ENCODE results near the gene CKS2.
A peak's percentile ranks its signal among the peaks of the same experiment; 100 is the strongest.
"Not testable (repeated sequence)": the region's sequence is repeated elsewhere in the genome, so short reads cannot be mapped to it uniquely, and the experiment has no call there.

CKS2 gene

DNA sequence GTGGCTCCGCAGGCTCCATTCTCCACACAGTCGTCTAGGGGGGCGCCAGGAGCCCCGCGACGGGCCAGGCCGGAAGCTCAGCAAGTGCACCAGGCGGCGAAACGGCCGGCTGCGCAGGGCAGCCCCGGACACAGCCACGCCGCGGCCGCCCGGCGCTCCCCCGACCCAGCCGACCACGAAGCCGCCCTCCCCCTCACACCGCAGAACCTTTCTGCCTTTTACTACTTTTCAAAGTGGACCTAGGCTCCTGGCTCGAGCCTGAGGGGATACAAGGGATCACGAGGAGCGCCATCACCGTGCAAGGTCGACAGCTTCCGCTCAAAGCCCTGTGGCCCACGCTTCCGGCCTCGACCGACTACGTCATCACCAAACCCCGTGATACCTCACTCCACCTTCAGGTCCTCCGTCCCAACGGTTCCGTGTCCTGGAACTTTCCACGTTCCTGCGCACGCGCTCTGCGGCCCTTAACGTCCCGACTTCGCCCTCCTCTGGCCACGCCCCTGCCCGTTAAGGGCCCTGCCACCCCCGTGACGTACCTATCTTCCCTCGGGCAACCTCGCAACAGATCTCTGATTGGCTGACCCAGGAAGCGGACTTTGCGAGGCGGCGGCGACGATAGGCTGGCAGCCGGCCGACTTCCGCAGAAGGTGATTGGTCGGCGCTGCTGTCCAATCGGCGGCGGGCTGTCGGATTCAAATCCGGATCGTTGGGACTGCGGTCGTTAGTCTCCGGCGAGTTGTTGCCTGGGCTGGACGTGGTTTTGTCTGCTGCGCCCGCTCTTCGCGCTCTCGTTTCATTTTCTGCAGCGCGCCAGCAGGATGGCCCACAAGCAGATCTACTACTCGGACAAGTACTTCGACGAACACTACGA lies at the start of gene CKS2:
CKS2 (plus strand) TSS at position 721 of the 871 bp plus-strand sequence; CDS start at position 819, 98 bp downstream.
- Histone ChIP-seq H3K27me3 (ENCODE audit: low read depth) (no peaks in the 10 kb centered on the region), H3K36me3 (replicated peaks) (peaks cover 38% of the 10 kb centered on the region), H3K4me1 (peaks cover 27% of the 10 kb centered on the region), H3K4me3 (peak within 1 kb of the TSS; percentile 85), H3K9me3 (no peaks in the 10 kb centered on the region)
- in situ Hi-C loops (cut with MboI; ENCODE audit: low sequenced_read_pairs): loop anchor here (25.0 kb wide), 1 partner anchor 352 kb away; no protein-coding TSS in a partner anchor
- peak; percentile 98 to 99 for DNase-seq (ENCODE audit: low spot score in 2 of 2)

DNA sequence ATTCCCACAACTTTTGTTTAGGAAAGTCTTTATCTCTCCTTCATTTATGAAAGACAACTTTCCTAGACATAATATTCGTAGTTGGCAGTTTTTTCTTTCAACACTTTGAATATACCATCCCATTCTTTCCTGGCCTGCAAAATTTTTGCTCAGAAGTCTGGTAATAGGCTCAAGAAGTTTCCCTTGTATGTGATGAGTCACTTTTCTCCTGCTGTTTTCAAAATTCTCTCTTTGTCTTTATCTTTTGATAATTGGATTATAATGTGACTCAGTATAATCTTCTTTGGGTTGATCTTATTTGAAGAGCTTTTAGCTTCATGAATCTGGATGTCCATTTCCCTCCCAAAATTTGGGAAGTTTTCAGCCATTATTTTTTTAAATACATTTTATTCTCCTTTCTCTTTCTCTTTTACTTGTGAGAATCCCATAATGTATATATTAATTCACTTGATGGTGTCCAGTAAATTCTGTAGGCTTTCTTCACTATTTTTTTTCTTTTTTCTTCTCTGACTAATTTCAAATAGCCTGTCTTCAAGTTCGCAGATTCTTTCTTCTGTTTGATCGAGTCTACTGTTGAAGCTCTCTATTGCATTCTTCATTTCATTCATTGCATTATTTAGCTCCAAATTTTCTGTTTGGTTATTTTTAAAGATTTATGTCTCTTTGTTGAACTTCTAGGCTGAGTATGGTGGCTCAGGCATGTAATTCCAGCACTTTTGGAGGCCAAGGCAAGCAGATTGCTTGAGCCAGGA lies 37.3 kb upstream of the CKS2 start:
- Histone ChIP-seq H3K36me3 (replicated peaks) (no peaks in the 10 kb centered on the region), H3K4me1 (no peaks in the 10 kb centered on the region), H3K4me3 (no peak overlapping the region), H3K27me3 (ENCODE audit: low read depth) (no peaks in the 10 kb centered on the region), H3K9me3 (no peaks in the 10 kb centered on the region)
- DNase-seq (ENCODE audit: low spot score in 2 of 2): no peak
- in situ Hi-C loops (cut with MboI; ENCODE audit: low sequenced_read_pairs): no loop called here

DNA sequence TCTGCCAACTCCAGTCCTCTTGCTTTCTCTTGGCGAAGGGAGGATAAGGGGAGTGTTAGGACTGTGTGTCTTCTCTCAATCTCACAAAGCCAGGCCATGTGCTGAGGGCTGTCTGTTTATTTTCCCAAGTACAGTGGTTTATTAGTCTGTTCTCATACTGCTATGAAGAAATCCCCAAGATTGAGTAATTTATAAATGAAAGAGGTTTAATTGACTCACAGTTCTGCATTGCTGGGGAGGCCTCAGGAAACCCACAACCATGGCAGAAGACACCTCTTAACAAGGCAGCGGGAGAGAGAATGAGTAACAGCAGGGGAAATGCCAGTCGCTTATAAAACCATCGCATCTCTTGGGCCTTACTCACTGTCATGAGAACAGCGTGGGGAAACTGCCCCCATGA lies 36.2 kb upstream of the CKS2 start:
- in situ Hi-C loops (cut with MboI; ENCODE audit: low sequenced_read_pairs): no loop called here
- no peaks in the 10 kb centered on the region for H3K36me3 ChIP-seq (replicated peaks)
- DNase-seq (ENCODE audit: low spot score in 2 of 2): no peak
- H3K4me1 ChIP-seq: no peaks in the 10 kb centered on the region
- no peak overlapping the region for H3K4me3 ChIP-seq
- no peaks in the 10 kb centered on the region for H3K9me3 ChIP-seq
- H3K27me3 ChIP-seq (ENCODE audit: low read depth): no peaks in the 10 kb centered on the region

DNA sequence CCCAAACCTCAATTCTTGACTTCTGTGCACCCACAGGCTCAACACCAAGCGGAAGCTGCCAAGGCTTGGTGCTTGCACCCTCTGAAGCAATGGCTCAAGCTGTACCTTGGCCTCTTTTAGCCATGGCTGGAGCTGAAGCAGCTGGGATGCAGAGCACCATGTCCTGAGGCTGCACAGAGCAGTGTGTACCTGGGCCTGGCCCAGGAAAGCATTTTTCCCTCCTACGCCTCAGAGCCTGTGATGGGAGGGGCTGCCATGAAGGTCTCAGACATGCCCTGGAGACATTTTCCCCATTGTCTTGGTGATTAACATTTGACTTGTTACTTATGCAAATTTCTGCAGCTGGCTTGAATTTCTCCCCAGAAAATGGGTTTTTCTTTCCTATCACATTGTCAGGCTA lies 35.0 kb upstream of the CKS2 start:
- H3K4me3 ChIP-seq; H3K36me3 ChIP-seq (replicated peaks); DNase-seq (ENCODE audit: low spot score in 2 of 2); H3K4me1 ChIP-seq; in situ Hi-C loops (cut with MboI; ENCODE audit: low sequenced_read_pairs); H3K27me3 ChIP-seq (ENCODE audit: low read depth); H3K9me3 ChIP-seq: not testable (repeated sequence)

DNA sequence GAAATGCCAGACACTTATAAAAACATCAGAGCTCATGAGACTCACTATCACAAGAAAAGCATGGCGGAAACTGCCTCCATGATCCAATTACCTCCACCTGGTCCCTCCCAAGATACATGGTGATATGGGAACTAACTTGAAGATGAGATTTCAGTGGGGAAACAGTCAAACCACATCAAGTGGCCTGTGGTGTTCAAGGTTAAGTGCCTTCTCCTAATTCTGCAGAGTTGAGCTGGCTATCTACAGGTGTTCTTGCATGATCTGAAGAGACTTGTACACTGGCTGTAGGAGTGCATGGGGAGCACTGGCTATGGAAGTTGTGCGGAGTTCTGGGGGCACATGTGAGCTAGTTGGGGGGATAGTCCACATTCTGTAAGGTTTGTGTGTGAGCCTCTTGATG lies 34.0 kb upstream of the CKS2 start:
- Histone ChIP-seq H3K4me3 (no peak overlapping the region), H3K27me3 (ENCODE audit: low read depth) (no peaks in the 10 kb centered on the region), H3K4me1 (no peaks in the 10 kb centered on the region), H3K36me3 (replicated peaks) (no peaks in the 10 kb centered on the region), H3K9me3 (no peaks in the 10 kb centered on the region)
- DNase-seq (ENCODE audit: low spot score in 2 of 2): no peak
- in situ Hi-C loops (cut with MboI; ENCODE audit: low sequenced_read_pairs): no loop called here

DNA sequence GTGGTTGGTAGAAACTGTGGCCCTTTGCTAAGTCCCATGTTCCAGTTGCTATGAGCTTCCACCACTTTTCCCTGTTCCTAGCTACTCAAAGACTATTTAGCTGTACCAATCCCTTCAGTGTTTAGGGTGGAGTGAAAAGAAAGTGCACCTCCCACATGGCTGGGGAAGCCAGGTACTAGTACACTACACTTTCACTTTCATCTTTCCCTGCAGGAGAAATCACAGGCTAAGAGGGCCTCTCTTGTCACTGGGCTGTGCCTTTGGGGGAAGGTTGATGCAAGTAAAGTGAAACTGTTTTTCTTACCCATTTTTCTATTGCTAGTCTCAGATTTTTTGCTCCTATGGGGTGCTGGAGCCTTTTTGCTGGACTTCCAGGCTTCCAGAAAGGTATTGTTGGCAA lies 33.5 kb upstream of the CKS2 start:
- in situ Hi-C loops (cut with MboI; ENCODE audit: low sequenced_read_pairs): no loop called here
- no peak for DNase-seq (ENCODE audit: low spot score in 2 of 2)
- no peaks in the 10 kb centered on the region for H3K9me3 ChIP-seq

DNA sequence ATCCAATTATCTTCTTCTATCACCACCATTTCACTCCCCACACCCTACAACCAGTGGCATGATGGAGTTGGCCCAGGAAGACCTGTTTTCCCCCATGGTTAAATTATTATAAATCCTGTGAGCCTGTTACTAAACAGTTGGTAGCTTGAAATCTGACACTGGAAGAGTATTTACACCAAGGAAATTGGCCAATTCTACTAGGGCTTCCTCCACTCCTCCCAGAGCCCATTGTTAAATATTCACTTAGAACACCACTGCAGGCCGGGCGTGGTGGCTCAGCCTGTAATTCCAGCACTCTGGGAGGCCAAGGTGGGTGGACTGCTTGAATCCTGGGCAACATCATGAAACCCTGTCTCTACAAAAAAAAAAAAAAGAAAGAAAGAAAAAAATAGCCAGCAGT lies 32.4 kb upstream of the CKS2 start:
- H3K36me3 ChIP-seq (replicated peaks): no peaks in the 10 kb centered on the region
- no peaks in the 10 kb centered on the region for H3K9me3 ChIP-seq
- in situ Hi-C loops (cut with MboI; ENCODE audit: low sequenced_read_pairs): no loop called here
- no peak for DNase-seq (ENCODE audit: low spot score in 2 of 2)
- H3K4me3 ChIP-seq: no peak overlapping the region
- H3K4me1 ChIP-seq: no peaks in the 10 kb centered on the region
- no peaks in the 10 kb centered on the region for H3K27me3 ChIP-seq (ENCODE audit: low read depth)

More for the DNA sequence above, 33.5 kb upstream of the CKS2 start:
- Histone ChIP-seq H3K4me3 (no peak overlapping the region), H3K36me3 (replicated peaks) (no peaks in the 10 kb centered on the region), H3K4me1 (no peaks in the 10 kb centered on the region), H3K27me3 (ENCODE audit: low read depth) (no peaks in the 10 kb centered on the region)

DNA sequence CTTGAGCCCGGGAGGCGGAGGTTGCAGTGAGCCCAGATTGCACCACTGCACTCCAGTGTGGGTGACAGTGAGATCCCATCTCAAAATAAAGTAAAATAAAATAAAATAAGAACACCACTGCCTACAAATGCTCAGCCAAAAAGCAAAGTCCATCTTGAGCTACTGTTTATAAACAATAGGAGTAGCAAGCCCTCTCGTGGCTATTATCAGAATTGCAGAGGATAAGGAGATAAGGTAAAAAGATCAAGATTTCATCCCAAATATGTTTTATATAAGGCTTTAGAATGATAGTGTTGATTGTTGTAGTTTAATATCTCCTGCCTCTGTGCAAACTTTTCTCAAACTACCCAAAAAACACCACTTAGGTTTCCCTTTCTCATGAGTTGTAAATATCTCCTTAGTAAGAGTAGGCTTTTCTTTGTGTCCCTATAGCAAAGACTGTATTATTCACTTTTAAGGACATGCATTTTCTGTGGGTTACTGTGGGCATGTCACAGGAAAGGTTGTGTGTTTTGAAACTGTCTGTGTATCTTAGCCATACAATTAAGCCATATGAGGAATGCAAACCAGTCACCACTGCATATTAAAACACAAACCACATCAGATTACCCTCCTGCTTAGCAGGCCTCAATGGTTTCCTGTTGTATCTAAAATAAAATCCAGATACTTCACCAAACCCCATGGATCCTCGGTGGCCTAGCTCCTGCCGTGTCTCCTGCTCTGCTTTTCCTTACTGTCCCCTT lies 31.8 kb upstream of the CKS2 start:
- Histone ChIP-seq H3K36me3 (replicated peaks) (no peaks in the 10 kb centered on the region), H3K27me3 (ENCODE audit: low read depth) (no peaks in the 10 kb centered on the region), H3K4me3 (no peak overlapping the region), H3K9me3 (no peaks in the 10 kb centered on the region), H3K4me1 (no peaks in the 10 kb centered on the region)
- in situ Hi-C loops (cut with MboI; ENCODE audit: low sequenced_read_pairs): no loop called here
- peak; percentile 5 to 51 for DNase-seq (ENCODE audit: low spot score in 2 of 2)

DNA sequence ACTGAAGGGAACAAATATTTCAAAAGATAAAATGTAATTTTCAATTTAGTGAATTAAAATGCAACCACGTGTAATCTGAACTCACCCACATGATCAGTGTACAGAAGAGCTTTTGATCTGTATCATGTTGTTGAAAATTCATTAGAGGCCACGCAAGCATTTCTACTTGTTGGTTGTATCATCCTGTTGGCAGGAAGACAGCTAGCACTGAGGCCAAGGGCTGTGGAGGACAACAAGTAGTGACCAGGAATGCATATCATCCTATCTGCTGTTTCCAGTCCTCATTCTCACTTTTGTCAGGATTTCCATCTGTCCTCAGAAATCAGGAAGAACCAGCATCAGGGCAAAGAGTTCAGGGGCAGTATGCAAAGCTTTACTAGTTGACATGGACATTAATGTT lies 29.9 kb upstream of the CKS2 start:
- no peak for DNase-seq (ENCODE audit: low spot score in 2 of 2)
- Histone ChIP-seq H3K27me3 (ENCODE audit: low read depth) (no peaks in the 10 kb centered on the region), H3K36me3 (replicated peaks) (no peaks in the 10 kb centered on the region), H3K4me1 (no peaks in the 10 kb centered on the region), H3K4me3 (no peak overlapping the region), H3K9me3 (no peaks in the 10 kb centered on the region)
- in situ Hi-C loops (cut with MboI; ENCODE audit: low sequenced_read_pairs): no loop called here

DNA sequence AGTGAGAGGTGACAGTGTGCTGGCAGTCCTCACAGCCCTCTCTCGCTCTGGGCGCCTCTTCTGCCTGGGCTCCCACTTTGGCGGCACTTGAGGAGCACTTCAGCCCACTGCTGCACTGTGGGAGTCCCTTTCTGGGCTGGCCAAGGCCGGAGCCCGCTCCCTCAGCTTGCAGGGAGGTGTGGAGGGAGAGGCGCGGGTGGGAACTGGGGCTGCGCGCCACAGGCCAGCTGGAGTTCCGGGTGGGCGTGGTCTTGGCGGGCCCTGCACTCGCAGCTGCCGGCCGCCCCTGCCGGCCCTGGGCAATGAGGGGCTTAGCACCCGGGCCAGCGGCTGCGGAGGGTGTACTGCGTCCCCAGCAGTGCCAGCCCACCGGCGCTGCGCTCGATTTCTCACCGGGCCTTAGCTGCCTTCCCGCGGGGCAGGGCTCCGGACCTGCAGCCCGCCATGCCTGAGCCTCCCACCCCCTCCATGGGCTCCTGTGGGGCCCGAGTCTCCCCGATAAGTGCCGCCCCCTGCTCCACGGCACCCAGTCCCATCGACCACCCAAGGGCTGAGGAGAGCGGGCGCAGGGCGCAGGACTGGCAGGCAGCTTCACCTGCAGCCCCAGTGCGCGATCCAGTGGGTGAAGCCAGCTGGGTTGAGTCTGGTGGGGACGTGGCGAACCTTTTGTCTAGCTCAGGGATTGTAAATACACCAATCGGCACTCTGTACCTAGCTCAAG lies 28.6 kb upstream of the CKS2 start:
- H3K9me3 ChIP-seq; H3K4me1 ChIP-seq; DNase-seq (ENCODE audit: low spot score in 2 of 2); H3K36me3 ChIP-seq (replicated peaks); H3K27me3 ChIP-seq (ENCODE audit: low read depth); in situ Hi-C loops (cut with MboI; ENCODE audit: low sequenced_read_pairs); H3K4me3 ChIP-seq: not testable (repeated sequence)

DNA sequence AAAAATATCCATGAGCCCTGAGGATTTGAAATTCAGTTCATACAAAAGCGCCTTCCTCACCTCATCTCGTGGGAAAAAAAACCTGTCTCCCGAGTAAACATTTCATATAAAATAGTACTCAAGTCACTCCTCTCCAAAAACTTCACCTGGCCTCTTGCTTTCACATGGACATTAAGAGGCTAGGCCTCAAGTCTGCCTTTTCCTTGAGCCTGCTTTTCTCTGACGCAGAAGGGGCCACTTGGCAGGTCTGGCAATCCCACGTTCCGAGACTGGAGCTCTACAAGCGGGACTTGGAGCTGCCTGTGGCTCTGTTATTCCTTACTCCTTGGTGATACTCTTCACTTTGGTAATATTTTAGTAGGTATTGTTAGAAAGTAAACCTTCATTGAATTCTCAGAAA lies 26.9 kb upstream of the CKS2 start:
- no peak for DNase-seq (ENCODE audit: low spot score in 2 of 2)
- H3K4me1 ChIP-seq: no peaks in the 10 kb centered on the region
- H3K36me3 ChIP-seq (replicated peaks): no peaks in the 10 kb centered on the region
- H3K4me3 ChIP-seq: no peak overlapping the region
- in situ Hi-C loops (cut with MboI; ENCODE audit: low sequenced_read_pairs): no loop called here
- H3K9me3 ChIP-seq: no peaks in the 10 kb centered on the region
- no peaks in the 10 kb centered on the region for H3K27me3 ChIP-seq (ENCODE audit: low read depth)

DNA sequence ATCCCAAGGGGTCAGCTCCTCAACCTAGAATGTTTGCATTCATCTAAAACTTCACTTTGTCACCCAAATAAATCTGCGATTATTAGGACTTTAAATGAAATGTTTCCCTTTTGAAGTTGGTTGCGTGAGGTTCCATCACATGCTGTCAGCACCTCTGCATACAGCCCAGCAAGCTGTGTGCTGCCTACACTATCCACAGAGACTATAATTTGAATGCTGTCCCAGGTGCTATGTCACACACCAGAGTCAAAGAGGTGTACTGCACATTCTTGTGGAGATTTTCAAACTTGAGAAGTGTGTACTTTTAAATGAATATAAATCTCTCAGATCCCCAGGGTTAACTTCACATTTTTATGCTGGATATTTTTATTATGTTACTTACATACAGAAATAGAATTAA lies 19.3 kb upstream of the CKS2 start:
- in situ Hi-C loops (cut with MboI; ENCODE audit: low sequenced_read_pairs): no loop called here
- no peaks in the 10 kb centered on the region for H3K4me1 ChIP-seq
- no peaks in the 10 kb centered on the region for H3K27me3 ChIP-seq (ENCODE audit: low read depth)

DNA sequence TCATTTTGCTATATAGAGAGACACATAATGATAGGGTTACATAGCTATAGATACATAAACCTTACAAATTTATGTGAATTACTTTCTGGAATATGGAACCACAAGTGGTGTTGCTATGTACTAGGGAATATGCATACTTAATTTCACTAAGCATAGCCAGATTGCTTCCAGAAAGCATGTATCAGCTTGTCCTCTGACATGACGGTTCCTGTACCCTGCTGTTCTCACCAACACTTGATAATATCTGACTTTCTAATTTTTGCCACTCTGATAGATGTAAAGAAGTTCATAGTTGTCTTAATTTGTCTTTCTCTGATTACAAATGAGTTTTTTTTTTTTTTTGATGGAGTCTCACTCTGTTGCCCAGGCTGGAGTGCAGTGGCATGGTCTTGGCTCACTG lies 18.0 kb upstream of the CKS2 start:
- in situ Hi-C loops (cut with MboI; ENCODE audit: low sequenced_read_pairs): no loop called here

More for the DNA sequence above, 19.3 kb upstream of the CKS2 start:
- H3K4me3 ChIP-seq: no peak overlapping the region
- H3K9me3 ChIP-seq: no peaks in the 10 kb centered on the region
- H3K36me3 ChIP-seq (replicated peaks): no peaks in the 10 kb centered on the region
- DNase-seq (ENCODE audit: low spot score in 2 of 2): no peak

More for the DNA sequence above, 18.0 kb upstream of the CKS2 start:
- Histone ChIP-seq H3K27me3 (ENCODE audit: low read depth) (no peaks in the 10 kb centered on the region), H3K36me3 (replicated peaks) (no peaks in the 10 kb centered on the region), H3K9me3 (no peaks in the 10 kb centered on the region), H3K4me1 (no peaks in the 10 kb centered on the region), H3K4me3 (no peak overlapping the region)
- DNase-seq (ENCODE audit: low spot score in 2 of 2): no peak

Data from HAP-1 (cell line).